Measurements from ENCODE around the gene PTPN7. TPM values are rescaled to one million over a fixed set of nuclear protein-coding genes. Genes with fewer than 3 reads are reported as not detected.

PTPN7 gene
- total and polyA plus RNA-seq, 2 of the 13 experiments (the other 11 are each of a cell fraction or from before 2014, with no cell fraction given) = not detected

- Histone ChIP-seq H3K36me3 (replicated peaks in 1 of 2; ENCODE audit: control insufficient read depth in 1 of 2, insufficient read depth in 2 of 2, low read length in 2 of 2) (no peaks in the 10 kb centered on the region), H2AFZ (ENCODE audit: low read length) (no peak overlapping the region), H3K9me3 (ENCODE audit: low read length) (no peaks in the 10 kb centered on the region), H3K79me2 (ENCODE audit: insufficient read depth, low read length) (no peaks in the 10 kb centered on the region), H3K9ac (ENCODE audit: insufficient read depth, low read depth, low read length) (no peak overlapping the region), H3K4me1 (ENCODE audit: insufficient read depth, low read length) (peaks cover 30% of the 10 kb centered on the region), H3K4me3 (replicated peaks in 1 of 3; ENCODE audit: insufficient read depth in 1 of 3, low read depth in 2 of 3, low read length in 3 of 3) (no peak overlapping the region), H3K4me2 (ENCODE audit: low read depth, low read length) (no peak overlapping the region), H4K20me1 (ENCODE audit: insufficient read depth, low read length) (0 out of 2 replicates have a peak, but pooled peaks cover 3% of the 10 kb centered on the region), H3K27me3 (ENCODE audit: control insufficient read depth in 1 of 2, insufficient read depth in 2 of 2, low read length in 2 of 2) (peaks cover 5 to 16% of the 10 kb centered on the region in 2 experiments; a peak in 3 of 5 replicates), H3K27ac (ENCODE audit: extremely low read length, insufficient read depth, low read length) (no peak overlapping the region)
- intact Hi-C loops (cut with micrococcal nuclease; ENCODE audit: unreplicated experiment) = no loop called here
- in situ Hi-C loops (cut with HindIII; ENCODE audit: extremely low pct_ligation_motif_present, low pct_unique_long_range_greater_than_20kb) = loop anchor here (5.0 kb wide), 1 partner anchor 132 kb away; no protein-coding TSS in a partner anchor
- no TSS peak for BruUV-seq (replicated peaks)
- 0% methylated on average over 2 of the region's 19 CpGs for WGBS (ENCODE audit: low lambda C conversion rate)
- peak; percentile 74 for DNase-seq (ENCODE audit: low spot score)
- POLR2A ChIA-PET = no interaction called here
- CTCF ChIA-PET (ENCODE audit: low intra/inter-chr PET ratio, low total read pairs) = interaction anchor here (0.6 to 1.8 kb wide), 3 partner anchors 131 to 535 kb away, joined by 3 to 12 read pairs (median 5); no protein-coding TSS in a partner anchor
- peak; percentile 90 for FAIRE-seq
- peak; percentile 62 for ATAC-seq
- no peak for TF ChIP-seq ZNF44 (CRISPR knock-in tag; IDR thresholded peaks at IDR 0.05)
- no peak for TF ChIP-seq SNAPC5 (CRISPR knock-in tag; IDR thresholded peaks at IDR 0.05; ENCODE audit: borderline replicate concordance)
- TF ChIP-seq MLX (CRISPR knock-in tag; IDR thresholded peaks at IDR 0.05) = no peak
- no peak for TF ChIP-seq ZNF383 (CRISPR knock-in tag; IDR thresholded peaks at IDR 0.05; ENCODE audit: borderline replicate concordance)
- no peak for TF ChIP-seq ZBTB39 (CRISPR knock-in tag; IDR thresholded peaks at IDR 0.05)
- no peak for TF ChIP-seq ZFP41 (CRISPR knock-in tag; IDR thresholded peaks at IDR 0.05; ENCODE audit: borderline replicate concordance)
- TF ChIP-seq, protein P1, sequence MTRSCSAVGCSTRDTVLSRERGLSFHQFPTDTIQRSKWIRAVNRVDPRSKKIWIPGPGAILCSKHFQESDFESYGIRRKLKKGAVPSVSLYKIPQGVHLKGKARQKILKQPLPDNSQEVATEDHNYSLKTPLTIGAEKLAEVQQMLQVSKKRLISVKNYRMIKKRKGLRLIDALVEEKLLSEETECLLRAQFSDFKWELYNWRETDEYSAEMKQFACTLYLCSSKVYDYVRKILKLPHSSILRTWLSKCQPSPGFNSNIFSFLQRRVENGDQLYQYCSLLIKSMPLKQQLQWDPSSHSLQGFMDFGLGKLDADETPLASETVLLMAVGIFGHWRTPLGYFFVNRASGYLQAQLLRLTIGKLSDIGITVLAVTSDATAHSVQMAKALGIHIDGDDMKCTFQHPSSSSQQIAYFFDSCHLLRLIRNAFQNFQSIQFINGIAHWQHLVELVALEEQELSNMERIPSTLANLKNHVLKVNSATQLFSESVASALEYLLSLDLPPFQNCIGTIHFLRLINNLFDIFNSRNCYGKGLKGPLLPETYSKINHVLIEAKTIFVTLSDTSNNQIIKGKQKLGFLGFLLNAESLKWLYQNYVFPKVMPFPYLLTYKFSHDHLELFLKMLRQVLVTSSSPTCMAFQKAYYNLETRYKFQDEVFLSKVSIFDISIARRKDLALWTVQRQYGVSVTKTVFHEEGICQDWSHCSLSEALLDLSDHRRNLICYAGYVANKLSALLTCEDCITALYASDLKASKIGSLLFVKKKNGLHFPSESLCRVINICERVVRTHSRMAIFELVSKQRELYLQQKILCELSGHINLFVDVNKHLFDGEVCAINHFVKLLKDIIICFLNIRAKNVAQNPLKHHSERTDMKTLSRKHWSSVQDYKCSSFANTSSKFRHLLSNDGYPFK (CRISPR knock-in tag; IDR thresholded peaks at IDR 0.05; ENCODE audit: borderline replicate concordance) = no peak
- TF ChIP-seq, protein P2, sequence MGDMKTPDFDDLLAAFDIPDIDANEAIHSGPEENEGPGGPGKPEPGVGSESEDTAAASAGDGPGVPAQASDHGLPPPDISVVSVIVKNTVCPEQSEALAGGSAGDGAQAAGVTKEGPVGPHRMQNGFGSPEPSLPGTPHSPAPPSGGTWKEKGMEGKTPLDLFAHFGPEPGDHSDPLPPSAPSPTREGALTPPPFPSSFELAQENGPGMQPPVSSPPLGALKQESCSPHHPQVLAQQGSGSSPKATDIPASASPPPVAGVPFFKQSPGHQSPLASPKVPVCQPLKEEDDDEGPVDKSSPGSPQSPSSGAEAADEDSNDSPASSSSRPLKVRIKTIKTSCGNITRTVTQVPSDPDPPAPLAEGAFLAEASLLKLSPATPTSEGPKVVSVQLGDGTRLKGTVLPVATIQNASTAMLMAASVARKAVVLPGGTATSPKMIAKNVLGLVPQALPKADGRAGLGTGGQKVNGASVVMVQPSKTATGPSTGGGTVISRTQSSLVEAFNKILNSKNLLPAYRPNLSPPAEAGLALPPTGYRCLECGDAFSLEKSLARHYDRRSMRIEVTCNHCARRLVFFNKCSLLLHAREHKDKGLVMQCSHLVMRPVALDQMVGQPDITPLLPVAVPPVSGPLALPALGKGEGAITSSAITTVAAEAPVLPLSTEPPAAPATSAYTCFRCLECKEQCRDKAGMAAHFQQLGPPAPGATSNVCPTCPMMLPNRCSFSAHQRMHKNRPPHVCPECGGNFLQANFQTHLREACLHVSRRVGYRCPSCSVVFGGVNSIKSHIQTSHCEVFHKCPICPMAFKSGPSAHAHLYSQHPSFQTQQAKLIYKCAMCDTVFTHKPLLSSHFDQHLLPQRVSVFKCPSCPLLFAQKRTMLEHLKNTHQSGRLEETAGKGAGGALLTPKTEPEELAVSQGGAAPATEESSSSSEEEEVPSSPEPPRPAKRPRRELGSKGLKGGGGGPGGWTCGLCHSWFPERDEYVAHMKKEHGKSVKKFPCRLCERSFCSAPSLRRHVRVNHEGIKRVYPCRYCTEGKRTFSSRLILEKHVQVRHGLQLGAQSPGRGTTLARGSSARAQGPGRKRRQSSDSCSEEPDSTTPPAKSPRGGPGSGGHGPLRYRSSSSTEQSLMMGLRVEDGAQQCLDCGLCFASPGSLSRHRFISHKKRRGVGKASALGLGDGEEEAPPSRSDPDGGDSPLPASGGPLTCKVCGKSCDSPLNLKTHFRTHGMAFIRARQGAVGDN (CRISPR knock-in tag; IDR thresholded peaks at IDR 0.05) = peak; percentile 39; the same call in 1 of the 2 replicates
- TF ChIP-seq ISL2 (CRISPR knock-in tag; IDR thresholded peaks at IDR 0.05) = no peak
- TF ChIP-seq, protein P3, sequence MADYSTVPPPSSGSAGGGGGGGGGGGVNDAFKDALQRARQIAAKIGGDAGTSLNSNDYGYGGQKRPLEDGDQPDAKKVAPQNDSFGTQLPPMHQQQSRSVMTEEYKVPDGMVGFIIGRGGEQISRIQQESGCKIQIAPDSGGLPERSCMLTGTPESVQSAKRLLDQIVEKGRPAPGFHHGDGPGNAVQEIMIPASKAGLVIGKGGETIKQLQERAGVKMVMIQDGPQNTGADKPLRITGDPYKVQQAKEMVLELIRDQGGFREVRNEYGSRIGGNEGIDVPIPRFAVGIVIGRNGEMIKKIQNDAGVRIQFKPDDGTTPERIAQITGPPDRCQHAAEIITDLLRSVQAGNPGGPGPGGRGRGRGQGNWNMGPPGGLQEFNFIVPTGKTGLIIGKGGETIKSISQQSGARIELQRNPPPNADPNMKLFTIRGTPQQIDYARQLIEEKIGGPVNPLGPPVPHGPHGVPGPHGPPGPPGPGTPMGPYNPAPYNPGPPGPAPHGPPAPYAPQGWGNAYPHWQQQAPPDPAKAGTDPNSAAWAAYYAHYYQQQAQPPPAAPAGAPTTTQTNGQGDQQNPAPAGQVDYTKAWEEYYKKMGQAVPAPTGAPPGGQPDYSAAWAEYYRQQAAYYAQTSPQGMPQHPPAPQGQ (CRISPR knock-in tag; IDR thresholded peaks at IDR 0.05; ENCODE audit: borderline replicate concordance) = no peak
These were observed 24.5 kb upstream of the PTPN7 start for GRCh38 chr1:202184750-202185460.
